HS-27A (cell line): ENCODE results near the gene C9orf152.
"Not testable (repeated sequence)": the region's sequence is repeated elsewhere in the genome, so short reads cannot be mapped to it uniquely, and the experiment has no call there.

Experiments used
- DNase-seq: peaks from one replicate; pipeline ENCODE4 v3.0.0-alpha.2; 2012; ENCODE audit warnings: low read depth, missing footprints

The C9orf152 gene

GRCh38 chr9:110214586-110215355, 6.8 kb upstream of the C9orf152 start:
- no peak for DNase-seq

GRCh38 chr9:110214090-110214489, 6.1 kb upstream of the C9orf152 start:
- DNase-seq = no peak

- DNase-seq = no peak
Measured at GRCh38 chr9:110213413-110214044, 5.6 kb upstream of the C9orf152 start.

GRCh38 chr9:110207071-110207641, 803 bp downstream of the C9orf152 start:
- no peak for DNase-seq

GRCh38 chr9:110206389-110206788, 1.6 kb downstream of the C9orf152 start:
- DNase-seq = no peak

GRCh38 chr9:110205612-110206011, 2.3 kb downstream of the C9orf152 start:
- DNase-seq = not testable (repeated sequence)

- no peak for DNase-seq
Measured at GRCh38 chr9:110202232-110202631, 5.7 kb downstream of the C9orf152 start.

GRCh38 chr9:110199643-110200042, 8.3 kb downstream of the C9orf152 start:
- DNase-seq = no peak

- DNase-seq = no peak
Measured at GRCh38 chr9:110198357-110198756, 9.6 kb downstream of the C9orf152 start.

GRCh38 chr9:110197330-110198187, 10.4 kb downstream of the C9orf152 start:
- no peak for DNase-seq

- DNase-seq = not testable (repeated sequence)
Measured at GRCh38 chr9:110196084-110196499, 11.9 kb downstream of the C9orf152 start.

GRCh38 chr9:110192531-110193261, 15.3 kb downstream of the C9orf152 start:
- no peak for DNase-seq

- no peak for DNase-seq
Measured at GRCh38 chr9:110191615-110192014, 16.3 kb downstream of the C9orf152 start.

- DNase-seq = no peak
Measured at GRCh38 chr9:110189559-110190320, 18.2 kb downstream of the C9orf152 start.

- DNase-seq = no peak
Measured at GRCh38 chr9:110188991-110189390, 19.0 kb downstream of the C9orf152 start.

GRCh38 chr9:110188101-110188500, 19.9 kb downstream of the C9orf152 start:
- no peak for DNase-seq

GRCh38 chr9:110187126-110187525, 20.8 kb downstream of the C9orf152 start:
- DNase-seq = no peak

- DNase-seq = no peak
Measured at GRCh38 chr9:110186254-110186653, 21.7 kb downstream of the C9orf152 start.

- no peak for DNase-seq
Measured at GRCh38 chr9:110185806-110186205, 22.2 kb downstream of the C9orf152 start.

GRCh38 chr9:110183208-110184145, 24.5 kb downstream of the C9orf152 start:
- DNase-seq = peak; percentile 26
